Measurements from ENCODE around the gene TOGARAM2.
A peak's percentile ranks its signal among the peaks of the same experiment; 100 is the strongest.

The TOGARAM2 gene

DNA sequence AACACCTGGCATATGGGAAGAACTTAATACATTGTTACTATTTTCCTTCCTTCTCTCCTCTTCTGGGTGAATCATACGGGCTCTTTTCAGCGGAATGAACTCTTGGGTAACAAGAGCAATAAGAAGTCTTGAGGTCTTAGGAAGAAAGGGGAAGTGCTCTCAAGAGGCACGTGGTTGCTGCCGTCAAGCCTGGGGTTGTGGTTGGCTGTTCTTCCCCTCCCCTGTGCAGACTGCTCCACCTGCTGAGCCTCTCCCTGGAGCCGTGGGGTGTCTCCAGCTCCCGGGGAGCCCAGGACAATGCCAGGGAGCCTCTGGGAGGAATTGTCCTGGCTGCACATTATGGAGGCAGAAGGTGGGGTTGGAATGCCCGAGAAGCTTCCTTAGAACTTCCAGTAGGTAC, 19.4 kb downstream of the TOGARAM2 start:
- peak in 1 of 4 experiments; percentile 24 for DNase-seq

DNA sequence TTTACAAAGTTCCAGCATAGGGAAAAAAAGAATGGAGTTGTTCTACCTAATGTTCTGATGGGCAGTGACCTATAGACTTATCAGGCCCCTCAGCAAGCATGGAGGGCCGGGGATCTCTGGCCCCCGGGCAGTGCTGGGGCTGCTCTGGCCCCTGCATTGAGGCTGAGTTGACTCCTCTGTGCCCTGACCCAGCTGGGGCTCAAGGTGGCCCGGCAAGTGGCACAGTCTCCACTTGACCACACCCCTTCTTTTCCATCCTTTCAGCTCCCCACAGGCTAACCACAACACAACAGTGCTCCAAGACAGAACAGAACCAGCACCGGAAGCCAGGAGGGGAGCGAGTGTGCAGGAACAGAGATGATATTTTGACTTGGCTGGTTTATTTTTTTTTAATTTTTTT, 19.9 kb downstream of the TOGARAM2 start:
- DNase-seq = no peak

DNA sequence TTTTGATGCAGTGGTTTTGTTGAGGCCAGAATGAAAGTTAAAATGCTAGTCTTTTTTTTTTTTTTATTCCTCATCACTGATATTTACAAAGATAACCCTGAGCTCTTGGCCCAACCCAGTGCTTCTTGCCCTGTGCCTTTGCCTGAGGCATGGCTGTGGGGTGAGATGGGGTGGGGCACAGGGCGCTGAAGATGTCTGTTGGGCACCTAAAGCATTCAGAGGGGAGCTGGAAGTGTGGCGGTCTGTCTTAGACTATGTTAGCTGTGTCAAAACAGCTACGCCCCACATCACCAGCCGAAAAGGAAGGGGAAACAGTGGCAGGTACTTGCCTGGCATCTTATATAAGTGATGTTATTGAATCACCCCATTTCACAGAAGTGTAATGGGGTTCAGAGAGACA, 20.7 kb downstream of the TOGARAM2 start:
- DNase-seq = no peak

GRCh38 chr2:29004755-29005154, 23.7 kb downstream of the TOGARAM2 start:
- DNase-seq = no peak

DNA sequence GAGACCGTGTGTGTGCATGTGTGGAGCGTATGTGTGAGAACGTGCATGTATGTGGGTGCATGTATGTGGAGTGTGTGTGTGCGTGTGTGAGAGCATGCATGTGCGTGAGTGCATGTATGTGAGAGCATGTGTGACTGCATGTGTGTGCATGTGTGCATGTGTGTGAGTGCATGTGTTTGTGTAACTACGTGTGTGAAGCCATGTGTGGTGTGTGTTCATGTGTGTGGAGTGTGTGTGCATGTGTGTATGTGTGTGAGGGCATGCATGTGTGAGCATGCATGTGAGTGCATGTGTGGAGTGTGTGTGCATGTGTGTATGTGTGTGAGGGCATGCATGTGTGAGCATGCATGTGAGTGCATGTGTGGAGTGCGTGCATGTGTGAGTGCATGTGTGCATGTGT, 24.2 kb downstream of the TOGARAM2 start:
- no peak for DNase-seq

GRCh38 chr2:29006092-29006979, 25.2 kb downstream of the TOGARAM2 start:
- DNase-seq = no peak

GRCh38 chr2:29006980-29007301, 25.8 kb downstream of the TOGARAM2 start:
- DNase-seq = no peak

DNA sequence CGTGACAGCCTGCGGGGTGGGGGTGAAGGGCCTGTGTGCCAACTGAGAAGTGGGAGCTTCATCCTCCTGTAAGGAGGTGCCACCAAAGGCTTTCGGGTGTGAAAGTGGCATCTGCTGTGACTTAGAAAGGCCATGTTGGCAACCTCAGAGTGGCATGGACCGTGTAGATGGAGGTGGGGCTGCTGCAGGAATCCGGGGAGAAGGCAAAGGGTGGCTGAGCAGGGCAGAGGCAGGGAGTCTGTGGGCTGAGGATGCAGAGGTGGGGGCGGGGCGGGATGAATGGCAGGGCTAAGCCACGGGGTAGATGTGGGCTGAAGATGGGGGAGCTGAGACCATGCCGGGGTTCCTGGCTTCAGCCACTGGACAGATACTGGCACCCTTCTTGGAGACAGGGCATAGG, 28.2 kb downstream of the TOGARAM2 start:
- no peak for DNase-seq

DNA sequence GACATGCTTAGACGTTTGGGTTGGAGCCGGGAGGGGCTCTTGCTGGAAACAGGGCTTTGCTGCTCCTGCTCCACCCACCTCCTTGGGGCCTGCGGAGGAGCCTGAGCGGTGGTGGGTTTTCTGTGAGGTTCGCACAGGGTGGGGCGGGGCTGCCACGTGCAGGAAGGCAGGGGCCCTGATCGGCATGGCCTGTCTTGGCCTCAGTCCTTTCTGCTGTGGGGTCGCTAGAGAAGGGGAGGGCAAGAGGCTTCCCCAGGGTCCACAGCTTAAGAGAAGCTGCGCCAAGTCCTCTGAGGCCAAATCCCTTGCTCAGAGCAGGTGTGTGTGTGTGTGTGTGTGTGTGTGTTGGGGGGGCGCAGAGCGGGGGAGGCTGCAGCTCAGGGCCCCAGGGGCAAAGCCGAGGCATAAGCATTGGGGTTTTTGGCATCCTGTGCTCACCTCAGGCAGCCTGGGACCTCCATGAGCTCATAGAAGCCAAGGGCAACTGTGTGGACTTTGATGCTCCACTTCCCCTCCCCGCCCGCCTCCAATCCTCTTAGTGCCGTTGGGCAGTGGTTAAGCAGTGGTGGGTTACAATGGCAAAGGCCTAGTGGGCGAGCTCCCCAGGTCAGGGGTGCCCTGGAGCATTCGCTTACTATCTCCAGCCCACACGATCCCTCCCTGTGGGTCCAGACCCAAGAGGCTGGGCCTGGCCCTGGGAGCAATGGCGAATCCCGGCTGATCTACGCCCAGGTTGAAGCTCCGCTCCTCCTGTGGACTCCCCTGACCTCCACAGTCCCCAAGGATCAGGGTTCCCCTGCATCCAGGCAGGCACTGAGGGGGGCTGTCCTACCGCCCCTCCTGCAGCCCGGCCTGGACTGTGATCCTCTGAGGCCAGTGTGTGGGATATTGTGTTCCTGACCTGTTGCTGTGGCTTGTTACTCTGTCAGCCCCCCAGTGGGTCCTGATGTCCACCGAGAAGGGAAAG, 28.9 kb downstream of the TOGARAM2 start:
- no peak for DNase-seq

- peak in 2 of 4 experiments; percentile 26 to 40 for DNase-seq
Measured at GRCh38 chr2:29010946-29011345, 29.8 kb downstream of the TOGARAM2 start.

DNA sequence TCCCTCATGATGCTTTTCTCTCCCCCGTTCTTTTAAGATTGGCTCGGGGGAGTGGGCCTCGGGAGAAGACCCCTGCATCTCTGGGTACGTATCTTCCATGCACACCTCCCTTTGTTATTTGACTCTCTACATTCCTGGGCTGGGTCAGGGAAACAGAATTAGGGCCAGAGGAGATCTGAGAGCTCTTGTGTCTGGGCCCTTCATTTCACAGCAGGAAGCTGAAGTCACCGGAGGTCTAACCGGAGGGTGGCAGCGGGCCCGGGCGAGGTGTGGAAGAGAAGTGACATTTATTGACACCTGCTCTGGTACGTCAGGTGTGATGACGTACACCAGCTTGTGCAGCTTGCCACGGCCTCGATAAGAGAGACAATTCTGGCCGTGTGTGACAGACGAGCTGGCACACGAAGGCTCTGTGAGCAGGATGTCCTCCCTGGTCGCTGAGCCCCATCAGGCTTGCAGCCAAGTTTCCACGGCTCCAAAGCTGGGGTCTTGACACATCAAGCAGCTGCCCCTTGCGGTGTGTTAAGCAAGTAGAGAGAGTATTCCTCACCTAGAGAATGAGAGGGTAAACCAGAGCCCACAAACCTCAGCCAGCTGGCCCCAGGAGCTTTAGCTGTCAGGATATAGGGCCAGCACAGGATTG, 30.4 kb downstream of the TOGARAM2 start:
- DNase-seq = peak in 3 of 4 experiments; percentile 6 to 69 (median 68)

DNA sequence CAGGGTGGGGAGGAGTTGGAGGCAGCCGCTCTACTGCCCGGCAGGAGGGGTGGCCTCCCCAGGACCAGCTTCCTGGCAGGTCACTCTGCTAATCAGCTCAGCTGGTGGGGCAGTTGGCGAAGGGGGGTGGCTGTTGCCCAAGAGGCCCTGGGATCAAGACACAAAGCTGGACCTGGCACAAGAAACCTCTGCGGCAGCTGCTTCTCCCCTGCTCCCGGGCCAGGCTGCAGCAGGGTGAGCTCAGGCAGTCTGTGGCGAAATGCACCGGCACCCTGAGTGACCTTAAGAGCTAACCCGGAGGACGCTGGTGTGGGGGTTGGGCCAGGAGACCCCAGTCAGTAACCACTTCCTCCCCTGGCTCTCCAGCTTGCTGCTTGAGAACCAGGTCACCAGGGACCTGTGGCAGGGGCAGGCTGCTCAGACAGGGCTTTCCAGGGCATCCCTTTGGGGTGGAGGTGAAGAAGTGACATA, 31.1 kb downstream of the TOGARAM2 start:
- peak in 2 of 4 experiments; percentile 6 to 10 for DNase-seq

DNA sequence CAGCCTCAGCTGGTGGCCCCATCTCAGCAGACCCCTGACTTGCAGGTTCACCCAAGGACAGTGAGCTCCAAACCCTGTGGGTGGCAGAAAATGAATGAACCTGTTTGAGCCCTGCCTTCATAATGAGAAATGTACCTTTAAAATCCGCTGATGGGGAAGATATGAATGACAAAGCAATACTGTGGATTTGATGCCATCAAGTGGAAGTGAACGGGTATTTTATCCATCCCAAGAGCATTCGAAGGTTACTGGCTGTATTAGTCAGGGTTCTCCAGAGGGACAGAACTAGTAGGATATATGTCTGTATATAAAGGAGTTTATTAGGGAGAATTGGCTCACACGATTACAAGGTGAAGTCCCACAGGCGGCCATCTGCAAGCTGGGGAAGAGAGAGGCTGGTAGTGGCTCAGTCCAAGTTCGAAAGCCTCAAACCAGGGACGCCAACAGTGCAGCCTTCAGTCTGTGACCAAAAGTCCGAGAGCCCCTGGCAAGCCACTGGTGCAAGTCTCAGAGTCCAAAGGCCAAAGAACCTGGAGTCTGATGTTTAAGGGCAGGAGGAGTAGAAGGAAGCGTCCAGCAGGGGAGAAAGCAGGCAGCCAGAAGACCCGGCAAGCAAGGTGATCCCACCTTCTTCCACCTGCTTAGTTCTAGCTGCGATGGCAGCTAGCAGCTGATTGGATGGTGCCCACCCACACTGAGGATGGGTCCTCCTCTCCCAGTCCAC, 32.1 kb downstream of the TOGARAM2 start:
- no peak for DNase-seq

- peak in 1 of 4 experiments; percentile 17 for DNase-seq
Measured at GRCh38 chr2:29014331-29014730, 33.2 kb downstream of the TOGARAM2 start.

- DNase-seq = peak in 2 of 4 experiments; percentile 55 to 58
Measured at GRCh38 chr2:29014811-29015421, 33.8 kb downstream of the TOGARAM2 start.

DNA sequence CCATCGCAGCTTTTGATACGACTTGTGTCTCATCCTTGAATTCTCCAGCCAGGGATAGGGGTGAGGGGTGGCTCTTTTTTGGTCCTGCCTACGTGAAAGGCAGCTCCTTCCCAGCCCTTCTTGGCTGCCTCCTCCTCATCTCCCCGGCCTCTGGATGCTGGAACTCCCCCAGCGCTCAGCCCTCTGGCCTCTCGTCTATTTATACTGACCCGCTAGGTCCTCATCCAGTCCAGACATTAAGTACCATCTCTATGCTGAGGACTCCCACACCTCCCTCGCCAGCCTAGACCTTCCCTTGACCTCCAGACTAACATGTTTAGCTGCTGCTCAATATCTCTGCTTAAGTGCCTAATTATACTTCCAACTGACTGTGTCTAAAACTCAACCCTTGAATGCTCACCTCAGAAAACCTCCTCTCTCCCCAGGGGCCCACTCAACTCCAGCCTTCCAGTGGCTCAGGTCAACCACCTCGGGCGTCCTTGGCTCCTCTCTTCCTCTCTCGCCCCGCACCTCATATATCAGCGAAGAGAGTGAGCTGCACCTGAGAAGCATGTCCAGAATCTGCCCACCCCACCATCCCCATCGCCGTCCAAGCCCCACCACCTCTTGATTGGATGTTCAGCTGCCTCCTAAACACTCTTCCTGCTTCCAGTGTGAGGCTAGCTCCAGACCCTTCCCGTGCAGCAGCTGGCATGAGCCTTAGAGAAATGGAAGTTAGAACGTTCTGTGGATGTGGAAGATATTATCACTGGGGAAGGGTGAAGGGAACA, 34.8 kb downstream of the TOGARAM2 start:
- DNase-seq = no peak

DNA sequence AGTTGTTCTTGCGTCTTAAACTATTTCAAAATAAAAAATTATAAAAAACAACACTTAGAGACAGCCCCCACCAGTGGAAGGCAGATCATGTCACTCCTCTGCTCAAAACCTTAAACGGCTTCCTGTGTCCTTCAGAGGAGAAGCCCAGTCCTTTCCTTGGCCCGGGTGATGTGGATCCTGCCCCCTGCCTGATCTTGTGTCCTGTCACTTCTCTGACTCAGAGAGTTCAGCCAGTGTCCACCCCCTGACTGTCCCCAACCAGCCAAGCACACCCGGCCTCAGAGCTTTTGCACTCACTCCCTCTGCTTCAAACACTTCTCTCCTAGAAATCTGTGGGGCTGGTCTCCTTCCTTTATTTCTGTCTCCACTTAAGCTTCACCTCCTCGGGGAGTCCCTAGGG, 35.4 kb downstream of the TOGARAM2 start:
- DNase-seq = no peak

- DNase-seq = no peak
Measured at GRCh38 chr2:29017716-29018435, 36.8 kb downstream of the TOGARAM2 start.

DNA sequence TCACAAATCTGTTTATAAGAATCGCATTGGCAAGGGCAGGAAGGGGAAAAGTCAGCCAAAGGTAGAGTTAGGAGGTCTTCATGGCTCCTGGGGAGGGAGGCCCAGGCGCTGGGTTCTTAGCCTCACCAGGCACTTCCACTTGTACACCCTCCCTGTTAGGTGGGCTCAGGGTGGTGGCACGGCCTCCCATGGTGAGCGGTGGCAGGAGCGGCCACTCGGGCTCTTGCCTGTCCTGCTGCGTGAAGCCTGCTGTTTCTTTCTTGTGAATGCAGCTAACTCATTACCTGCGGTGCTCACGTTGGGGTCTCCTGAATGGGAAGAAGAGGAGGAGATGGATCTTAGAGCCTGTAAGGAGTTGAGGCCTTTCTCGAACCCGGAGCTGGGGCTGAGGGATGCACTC, 40.8 kb downstream of the TOGARAM2 start:
- no peak for DNase-seq

DNA sequence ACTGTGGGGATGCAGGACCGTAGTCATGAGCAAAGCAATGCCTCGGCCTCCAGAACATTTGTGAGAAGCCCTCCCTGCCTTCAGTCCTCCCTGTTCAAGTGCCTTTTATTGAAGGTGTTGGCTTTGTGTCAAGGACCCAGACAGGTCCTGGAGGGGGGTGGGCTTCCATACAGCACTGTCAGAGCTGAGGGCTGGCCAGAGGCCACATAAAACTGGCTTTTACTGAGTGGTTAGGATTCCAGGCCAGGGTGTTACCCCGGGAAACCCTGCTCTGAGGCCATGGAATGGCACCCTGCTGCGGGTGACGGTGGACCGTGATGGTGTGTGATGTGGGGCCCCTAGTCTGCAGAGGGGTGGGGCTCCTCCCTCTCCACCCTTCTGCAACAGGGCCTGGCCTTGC, 41.6 kb downstream of the TOGARAM2 start:
- DNase-seq = no peak
